Left lung (tissue), 10 donors: ENCODE results near the gene SLX4. TPM values are rescaled to one million over a fixed set of nuclear protein-coding genes. Genes with fewer than 3 reads are reported as not detected.

Experiments
- ATAC-seq: fragments of 200-7000 bp; cut with Tn5 transposase; one replicate; pipeline ENCODE4 v1.9.1; 2020; ENCODE audit warnings: moderate library complexity
- DNase-seq, 4 donors: peaks; one replicate each; pipeline ENCODE4 v3.0.0-alpha.2; 2013 to 2020
- H3K27ac ChIP-seq, 2 donors: fragments of 200-600 bp; sonication (generic) in 1 of 2; one replicate each; pipeline versions ENCODE4 v1.5.0 to v1.8.0; 2020 to 2021
- H3K27me3 ChIP-seq, 2 donors: fragments of 200-600 bp; sonication (generic) in 1 of 2; one replicate each; pipeline versions ENCODE4 v1.5.0 to v1.8.0; 2020 to 2021
- H3K36me3 ChIP-seq, 2 donors: fragments of 200-600 bp; sonication (generic) in 1 of 2; one replicate each; pipeline versions ENCODE4 v1.5.0 to v1.8.0; 2020 to 2021
- H3K4me1 ChIP-seq, 2 donors: fragments of 200-600 bp; one replicate each; pipeline ENCODE4 v1.8.0; 2021
- H3K4me3 ChIP-seq, 2 donors: fragments of 200-600 bp; sonication (generic) in 1 of 2; one replicate each; pipeline versions ENCODE4 v1.5.0 to v1.8.0; 2020 to 2021; ENCODE audit warnings: mild to moderate bottlenecking in 1 of 2
- H3K9me3 ChIP-seq, 2 donors: fragments of 200-600 bp; sonication (generic) in 1 of 2; one replicate each; pipeline versions ENCODE4 v1.5.0 to v1.8.0; 2020 to 2021
- intact Hi-C, 2 donors: fragments of 100-400 bp; cut with DNase I; formaldehyde crosslinking; loops; one replicate each; pipeline versions ENCODE4 v1.11.2 to v1.14.2; 2022
- polyA plus RNA-seq, 6 donors: library from polyadenylated mRNA; unstranded; fragments of 120-200 nt; gene quantifications; one replicate each; pipeline ENCODE4 v1.2.1, GENCODE V29; 2013; ENCODE audit not compliant: insufficient read length in 6 of 6
- total RNA-seq, 2 donors: library from RNA; stranded (reverse); fragmentation: NEBNext Ultra II Directional; extraction: Animal tissue kit (Norgen Biotek cat#: 25700); gene quantifications; one replicate each; pipeline ENCODE4 v1.2.1, GENCODE V29; 2021
- TF ChIP-seq, protein P1 (sequence below), 2 donors: fragments of 200-600 bp; sonication (generic) in 1 of 2; IDR thresholded peaks; one replicate each; pipeline versions ENCODE4 v1.5.0 to v1.8.0; 2021; ENCODE audit warnings: antibody characterized with exemption in 2 of 2
- donor health status: DM: no; HTN: yes; CAD: no.
- donor health status: DM: no; HTN: no; CAD: no.

Gene SLX4
- total and polyA plus RNA-seq, 8 donors, result 6.7 to 8.1 (median 7.1) TPM

DNA sequence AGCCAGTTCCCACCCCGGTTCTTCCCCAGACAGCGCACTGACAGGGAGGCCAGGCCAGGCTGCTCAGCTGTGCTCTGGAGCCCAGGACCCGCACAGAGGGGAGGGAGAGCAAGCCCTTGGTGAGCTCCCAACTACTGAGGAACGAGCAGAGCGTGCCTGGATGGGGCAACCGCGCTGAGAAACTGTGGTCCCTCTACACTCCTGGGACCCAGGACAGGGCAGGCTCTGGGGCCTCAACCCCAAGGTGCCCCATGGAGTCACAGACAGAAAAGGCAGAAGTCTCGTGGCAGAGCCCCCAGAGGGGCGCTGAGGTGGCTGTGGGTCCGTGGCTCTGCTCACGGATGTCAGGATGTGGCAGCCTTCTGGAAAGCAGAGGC is 16.3 kb downstream of the SLX4 start:
- H3K36me3 ChIP-seq, result peaks cover 0 to 74% of the 10 kb centered on the region in 2 donors

DNA sequence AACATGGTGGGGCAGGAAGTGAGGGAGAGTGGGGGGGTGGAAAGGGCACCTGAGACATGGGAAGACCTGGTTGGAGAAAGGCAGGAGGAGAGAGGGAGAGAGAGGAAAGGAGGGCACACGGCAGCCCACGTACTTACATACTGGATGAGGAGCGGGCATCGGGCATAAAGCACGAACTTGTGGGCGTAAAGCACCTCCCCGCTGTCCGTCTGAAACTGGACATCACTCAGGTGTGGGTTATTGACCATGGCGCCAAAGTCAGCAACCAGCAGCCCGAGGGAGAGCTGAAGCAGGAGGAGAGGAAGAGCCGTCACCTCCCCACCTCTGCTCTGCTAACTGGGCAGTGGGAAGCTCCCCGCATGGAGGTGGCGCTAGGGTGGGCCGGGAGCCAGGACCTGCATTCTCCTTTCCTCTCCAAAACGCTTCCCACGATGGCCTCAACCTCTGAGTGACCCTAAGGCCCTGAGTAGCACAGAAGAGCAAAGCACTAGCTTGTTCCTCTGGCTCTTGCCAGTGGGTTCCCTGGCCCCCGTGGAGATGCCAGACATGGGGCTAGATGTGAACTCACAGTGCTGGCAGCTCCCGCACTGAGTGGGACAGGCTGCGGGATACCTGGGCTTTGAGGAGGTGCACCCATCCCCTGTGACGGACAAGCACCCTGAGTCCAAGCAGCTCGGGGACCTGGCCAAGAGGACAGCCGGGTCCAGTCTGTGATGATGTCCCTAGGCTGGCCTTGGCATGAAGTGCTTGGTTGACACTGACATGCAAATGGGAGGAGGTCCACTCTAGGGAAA is 16.9 kb downstream of the SLX4 start:
- peak in 1 of 4 donors; percentile 54 for DNase-seq
- intact Hi-C loops, result no loop called here
- Histone ChIP-seq H3K27me3 (no peaks in the 10 kb centered on the region), H3K27ac (no peak overlapping the region), H3K36me3 (peaks cover 0 to 71% of the 10 kb centered on the region in 2 donors), H3K9me3 (no peaks in the 10 kb centered on the region), H3K4me1 (peaks cover 10 to 25% of the 10 kb centered on the region in 2 donors), H3K4me3 (no peak overlapping the region)
- TF ChIP-seq, protein P1, sequence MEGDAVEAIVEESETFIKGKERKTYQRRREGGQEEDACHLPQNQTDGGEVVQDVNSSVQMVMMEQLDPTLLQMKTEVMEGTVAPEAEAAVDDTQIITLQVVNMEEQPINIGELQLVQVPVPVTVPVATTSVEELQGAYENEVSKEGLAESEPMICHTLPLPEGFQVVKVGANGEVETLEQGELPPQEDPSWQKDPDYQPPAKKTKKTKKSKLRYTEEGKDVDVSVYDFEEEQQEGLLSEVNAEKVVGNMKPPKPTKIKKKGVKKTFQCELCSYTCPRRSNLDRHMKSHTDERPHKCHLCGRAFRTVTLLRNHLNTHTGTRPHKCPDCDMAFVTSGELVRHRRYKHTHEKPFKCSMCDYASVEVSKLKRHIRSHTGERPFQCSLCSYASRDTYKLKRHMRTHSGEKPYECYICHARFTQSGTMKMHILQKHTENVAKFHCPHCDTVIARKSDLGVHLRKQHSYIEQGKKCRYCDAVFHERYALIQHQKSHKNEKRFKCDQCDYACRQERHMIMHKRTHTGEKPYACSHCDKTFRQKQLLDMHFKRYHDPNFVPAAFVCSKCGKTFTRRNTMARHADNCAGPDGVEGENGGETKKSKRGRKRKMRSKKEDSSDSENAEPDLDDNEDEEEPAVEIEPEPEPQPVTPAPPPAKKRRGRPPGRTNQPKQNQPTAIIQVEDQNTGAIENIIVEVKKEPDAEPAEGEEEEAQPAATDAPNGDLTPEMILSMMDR (IDR thresholded peaks at IDR 0.05), result no peak
- no peak for ATAC-seq

More for the DNA sequence above, 16.3 kb downstream of the SLX4 start:
- ATAC-seq (no peak), DNase-seq (peak in 1 of 4 donors; percentile 65)
- Histone ChIP-seq H3K27me3 (no peaks in the 10 kb centered on the region), H3K4me3 (no peak overlapping the region), H3K4me1 (peaks cover 9 to 19% of the 10 kb centered on the region in 2 donors), H3K27ac (no peak overlapping the region), H3K9me3 (peaks cover 0 to 2% of the 10 kb centered on the region in 2 donors)
- TF ChIP-seq, protein P1 (IDR thresholded peaks at IDR 0.05), result no peak
- intact Hi-C loops, result no loop called here

DNA sequence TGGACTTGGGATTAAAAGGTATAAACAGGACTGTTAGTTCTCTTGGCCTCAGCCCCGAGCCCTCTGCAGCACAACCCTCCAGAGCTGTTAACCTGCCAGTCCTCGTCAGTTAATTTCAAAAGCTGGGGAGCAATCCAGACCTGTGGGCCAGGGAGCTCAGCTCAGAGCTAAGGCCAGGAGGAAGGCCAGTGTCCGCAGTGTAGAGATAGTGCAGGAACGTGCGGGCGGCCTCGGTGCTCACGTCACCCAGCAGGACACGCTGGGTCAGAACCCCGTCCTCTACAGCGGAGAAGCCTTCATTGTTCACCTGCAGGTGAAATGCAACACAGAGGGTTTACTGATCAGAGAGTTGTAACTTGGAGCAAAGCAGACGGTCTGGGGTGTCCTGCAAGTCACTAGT is 18.8 kb downstream of the SLX4 start:
- DNase-seq (no peak), ATAC-seq (no peak)
- no peak overlapping the region for H3K27ac ChIP-seq
- H3K27me3 ChIP-seq, result no peaks in the 10 kb centered on the region
- peaks cover 10 to 32% of the 10 kb centered on the region in 2 donors for H3K4me1 ChIP-seq
- peaks cover 0 to 67% of the 10 kb centered on the region in 2 donors for H3K36me3 ChIP-seq
- no peak overlapping the region for H3K4me3 ChIP-seq
- intact Hi-C loops, result no loop called here
- no peaks in the 10 kb centered on the region for H3K9me3 ChIP-seq
- TF ChIP-seq, protein P1 (IDR thresholded peaks at IDR 0.05), result no peak

DNA sequence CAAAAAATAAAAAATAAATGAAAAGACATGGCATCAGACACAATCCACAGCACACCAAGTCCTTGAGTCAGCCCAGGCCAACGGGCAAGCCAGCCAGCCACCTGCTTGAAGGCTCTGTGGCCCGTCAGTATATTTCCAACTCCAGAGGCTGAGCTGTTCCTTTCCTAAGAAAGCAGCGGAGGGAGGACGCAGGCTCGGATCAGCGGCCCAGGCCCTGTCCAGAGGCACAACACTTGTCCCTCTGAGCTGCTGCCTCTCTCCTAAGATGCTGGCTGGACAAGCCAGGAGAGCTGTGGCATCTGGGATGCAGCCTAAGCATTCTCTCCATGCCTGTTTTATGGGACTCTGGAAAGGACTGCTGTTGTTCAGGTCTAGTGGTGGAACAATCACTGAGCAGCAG is 19.4 kb downstream of the SLX4 start:
- Histone ChIP-seq H3K4me3 (no peak overlapping the region), H3K27ac (no peak overlapping the region), H3K36me3 (peaks cover 0 to 65% of the 10 kb centered on the region in 2 donors), H3K27me3 (no peaks in the 10 kb centered on the region), H3K9me3 (no peaks in the 10 kb centered on the region), H3K4me1 (peaks cover 10 to 32% of the 10 kb centered on the region in 2 donors)
- ATAC-seq (no peak), DNase-seq (peak in 1 of 4 donors; percentile 53)
- intact Hi-C loops, result no loop called here
- TF ChIP-seq, protein P1 (IDR thresholded peaks at IDR 0.05), result no peak

DNA sequence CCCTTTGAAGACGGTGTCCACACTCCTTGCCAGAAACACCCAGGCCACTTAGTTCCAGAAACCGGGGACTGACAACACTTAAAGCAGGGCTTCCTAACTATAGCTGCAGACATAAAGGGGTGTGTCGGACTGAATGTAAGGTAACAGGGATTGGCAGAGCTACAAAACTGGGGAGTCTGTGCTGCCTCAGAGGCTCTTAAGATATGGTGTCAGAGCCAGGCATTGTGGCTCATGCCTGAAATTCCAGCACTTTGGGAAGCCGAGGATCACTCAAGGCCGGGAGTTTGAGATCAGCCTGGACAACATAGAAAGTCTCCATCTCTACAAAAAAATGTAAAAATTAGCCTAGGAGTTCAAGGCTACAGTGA is 20.0 kb downstream of the SLX4 start:
- peak; percentile 74 for ATAC-seq
- Histone ChIP-seq H3K36me3 (peaks cover 0 to 62% of the 10 kb centered on the region in 2 donors), H3K4me3 (no peak overlapping the region), H3K27me3 (no peaks in the 10 kb centered on the region), H3K27ac (peak overlapping the region; percentile 13 to 71), H3K9me3 (no peaks in the 10 kb centered on the region), H3K4me1 (peaks cover 10 to 32% of the 10 kb centered on the region in 2 donors)
- intact Hi-C loops, result no loop called here
- DNase-seq, result no peak
- TF ChIP-seq, protein P1 (IDR thresholded peaks at IDR 0.05), result no peak
